Measurements from ENCODE around the gene CKS2.

CKS2 gene

DNA sequence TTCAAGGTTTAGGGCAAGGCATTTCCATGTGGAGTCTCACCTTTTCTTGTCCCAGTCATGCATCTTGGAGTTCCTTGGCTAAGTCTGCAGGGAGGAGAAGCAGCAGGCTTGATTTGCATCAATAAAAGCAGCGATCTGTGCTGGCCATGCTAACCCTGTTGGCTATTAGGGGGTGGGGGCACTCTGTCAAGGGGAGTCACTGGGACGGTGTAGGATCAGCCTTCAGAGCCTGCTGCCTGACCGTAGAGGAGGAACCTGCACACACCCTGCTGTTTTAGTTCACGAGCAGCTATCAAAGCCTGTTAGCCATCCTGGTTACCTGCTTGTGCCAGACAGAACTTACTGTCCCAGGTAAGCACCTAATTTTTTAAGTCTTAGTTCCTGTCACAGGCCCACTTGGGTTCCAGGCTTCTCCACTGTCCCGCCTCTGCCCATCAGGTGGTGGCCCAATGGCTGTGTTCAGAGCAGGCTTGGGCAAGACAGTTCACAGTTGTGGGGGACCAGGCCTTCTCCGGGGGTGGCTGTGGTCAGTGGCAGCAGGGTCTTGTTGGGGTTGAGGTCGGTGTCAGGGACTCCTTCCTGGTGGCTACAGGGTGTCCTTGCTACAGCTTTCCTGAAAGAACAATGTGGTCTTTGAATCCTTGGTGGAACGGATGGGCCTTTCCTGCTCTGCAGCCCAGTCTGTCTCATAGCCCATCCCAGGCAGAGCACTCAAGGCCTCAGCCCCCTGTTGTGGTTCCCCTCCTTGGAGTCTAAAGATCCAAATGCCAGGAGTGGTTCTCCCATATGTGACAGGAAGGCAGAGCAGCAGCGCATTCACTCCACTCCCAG, 51.0 kb downstream of the CKS2 start:
- Mint-ChIP-seq H3K4me3 (no peak overlapping the region), H3K9me3 (no peaks in the 10 kb centered on the region), H3K36me3 (ENCODE audit: low read depth) (peaks cover 44% of the 10 kb centered on the region), H3K27ac (no peak overlapping the region), H3K27me3 (ENCODE audit: low read depth) (no peaks in the 10 kb centered on the region), H3K4me1 (no peaks in the 10 kb centered on the region)
- TF ChIP-seq, protein P1, sequence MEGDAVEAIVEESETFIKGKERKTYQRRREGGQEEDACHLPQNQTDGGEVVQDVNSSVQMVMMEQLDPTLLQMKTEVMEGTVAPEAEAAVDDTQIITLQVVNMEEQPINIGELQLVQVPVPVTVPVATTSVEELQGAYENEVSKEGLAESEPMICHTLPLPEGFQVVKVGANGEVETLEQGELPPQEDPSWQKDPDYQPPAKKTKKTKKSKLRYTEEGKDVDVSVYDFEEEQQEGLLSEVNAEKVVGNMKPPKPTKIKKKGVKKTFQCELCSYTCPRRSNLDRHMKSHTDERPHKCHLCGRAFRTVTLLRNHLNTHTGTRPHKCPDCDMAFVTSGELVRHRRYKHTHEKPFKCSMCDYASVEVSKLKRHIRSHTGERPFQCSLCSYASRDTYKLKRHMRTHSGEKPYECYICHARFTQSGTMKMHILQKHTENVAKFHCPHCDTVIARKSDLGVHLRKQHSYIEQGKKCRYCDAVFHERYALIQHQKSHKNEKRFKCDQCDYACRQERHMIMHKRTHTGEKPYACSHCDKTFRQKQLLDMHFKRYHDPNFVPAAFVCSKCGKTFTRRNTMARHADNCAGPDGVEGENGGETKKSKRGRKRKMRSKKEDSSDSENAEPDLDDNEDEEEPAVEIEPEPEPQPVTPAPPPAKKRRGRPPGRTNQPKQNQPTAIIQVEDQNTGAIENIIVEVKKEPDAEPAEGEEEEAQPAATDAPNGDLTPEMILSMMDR (IDR thresholded peaks at IDR 0.05; ENCODE audit: unreplicated experiment in 3 of 3) = no peak

DNA sequence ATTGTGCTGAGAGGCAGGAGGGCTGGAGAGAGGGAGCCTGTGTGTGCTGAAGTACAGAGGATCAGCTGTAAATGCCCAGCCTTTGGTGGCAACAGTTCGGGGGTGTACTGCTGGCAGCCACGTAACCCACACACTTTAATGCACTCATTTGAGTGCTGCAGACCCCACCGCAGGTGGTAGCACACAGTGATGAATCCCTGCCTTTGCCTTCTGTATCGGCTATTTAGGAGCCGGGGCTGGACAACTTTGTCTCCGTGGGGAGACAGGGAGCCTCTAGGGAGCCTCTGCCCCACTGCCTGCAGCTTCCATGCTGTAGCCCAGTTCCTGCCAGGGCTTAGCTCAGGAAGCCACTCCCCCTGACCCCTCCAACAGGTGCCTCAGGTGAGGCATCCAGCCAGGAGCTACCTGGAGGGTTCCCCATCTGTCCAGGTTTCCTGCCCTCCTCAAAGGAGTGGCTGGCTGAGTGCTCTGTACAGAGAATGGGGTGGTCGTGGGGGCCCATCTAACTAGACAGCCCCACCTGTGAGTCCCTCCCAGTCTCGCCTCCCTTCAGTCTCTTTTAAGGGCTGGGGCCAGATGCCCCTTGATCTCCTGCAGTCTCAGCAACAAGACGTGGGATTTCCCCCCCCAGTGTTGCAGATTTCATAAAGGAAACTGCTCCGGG, 51.8 kb downstream of the CKS2 start:
- no peak overlapping the region for H3K4me3 Mint-ChIP-seq
- H3K9me3 Mint-ChIP-seq = no peaks in the 10 kb centered on the region
- TF ChIP-seq, protein P1 (IDR thresholded peaks at IDR 0.05; ENCODE audit: unreplicated experiment in 3 of 3) = no peak
- H3K36me3 Mint-ChIP-seq (ENCODE audit: low read depth) = peaks cover 37% of the 10 kb centered on the region
- H3K4me1 Mint-ChIP-seq = no peaks in the 10 kb centered on the region
- H3K27ac Mint-ChIP-seq = no peak overlapping the region
- no peaks in the 10 kb centered on the region for H3K27me3 Mint-ChIP-seq (ENCODE audit: low read depth)

DNA sequence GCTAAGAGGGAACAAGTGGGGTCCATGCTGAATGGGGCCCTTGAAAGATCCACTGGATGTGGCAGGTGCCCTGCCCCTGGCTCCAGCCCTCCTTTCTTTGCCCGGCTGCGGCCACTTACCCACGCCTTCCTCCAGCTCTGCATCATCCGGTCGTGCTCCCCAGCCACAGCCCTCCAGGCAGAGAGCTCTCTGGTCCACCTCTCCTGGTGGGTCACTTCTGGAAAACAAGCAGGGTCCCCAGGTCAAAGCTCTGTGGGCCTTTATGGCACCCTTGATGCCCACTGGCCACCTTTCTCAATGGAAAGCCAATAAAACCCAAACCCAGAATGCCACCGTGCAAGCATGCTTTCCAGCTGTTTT, 52.3 kb downstream of the CKS2 start:
- Mint-ChIP-seq H3K4me1 (no peaks in the 10 kb centered on the region), H3K27me3 (ENCODE audit: low read depth) (no peaks in the 10 kb centered on the region), H3K4me3 (no peak overlapping the region), H3K27ac (no peak overlapping the region), H3K36me3 (ENCODE audit: low read depth) (peaks cover 34% of the 10 kb centered on the region), H3K9me3 (no peaks in the 10 kb centered on the region)
- TF ChIP-seq, protein P1 (IDR thresholded peaks at IDR 0.05; ENCODE audit: unreplicated experiment in 3 of 3) = no peak

DNA sequence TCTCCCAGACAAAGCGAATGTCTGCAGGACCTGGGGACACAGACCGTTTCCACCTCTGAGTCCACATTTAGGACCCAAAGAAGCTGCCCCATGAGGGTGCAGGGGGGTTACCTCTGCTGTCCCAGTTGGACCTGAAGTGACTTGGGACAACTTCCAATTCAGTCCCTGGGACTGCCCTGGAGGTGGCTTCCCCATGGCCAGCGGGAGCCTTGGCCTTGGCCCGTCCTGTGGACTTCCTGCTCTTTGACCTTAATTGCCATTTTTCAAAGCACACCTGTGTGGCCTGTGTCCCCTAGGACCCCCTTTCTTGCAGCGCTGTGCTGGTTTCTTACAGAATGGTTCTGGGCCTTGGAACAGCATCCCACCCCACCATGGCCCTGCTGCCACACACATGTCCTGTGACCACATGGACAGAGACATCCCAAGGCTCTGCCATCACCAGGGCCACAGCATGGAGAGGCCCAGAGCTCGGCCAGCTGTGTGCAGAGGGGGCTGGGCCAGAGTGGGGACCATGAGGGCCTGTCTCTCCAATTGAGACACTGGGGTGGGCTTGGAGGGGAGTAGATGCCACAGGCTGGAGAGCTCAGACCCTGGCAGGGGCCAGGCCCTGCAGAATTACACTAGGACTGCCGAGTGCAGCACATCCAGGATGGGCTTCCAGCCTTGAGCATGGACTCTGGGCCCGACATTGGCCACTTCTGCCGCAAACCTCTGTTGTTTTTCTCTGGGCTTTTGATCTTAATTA, 53.1 kb downstream of the CKS2 start:
- H3K36me3 Mint-ChIP-seq (ENCODE audit: low read depth) = peaks cover 27% of the 10 kb centered on the region
- no peak overlapping the region for H3K4me3 Mint-ChIP-seq
- no peaks in the 10 kb centered on the region for H3K9me3 Mint-ChIP-seq
- no peak overlapping the region for H3K27ac Mint-ChIP-seq
- TF ChIP-seq, protein P1 (IDR thresholded peaks at IDR 0.05; ENCODE audit: unreplicated experiment in 3 of 3) = no peak
- no peaks in the 10 kb centered on the region for H3K4me1 Mint-ChIP-seq
- H3K27me3 Mint-ChIP-seq (ENCODE audit: low read depth) = no peaks in the 10 kb centered on the region

DNA sequence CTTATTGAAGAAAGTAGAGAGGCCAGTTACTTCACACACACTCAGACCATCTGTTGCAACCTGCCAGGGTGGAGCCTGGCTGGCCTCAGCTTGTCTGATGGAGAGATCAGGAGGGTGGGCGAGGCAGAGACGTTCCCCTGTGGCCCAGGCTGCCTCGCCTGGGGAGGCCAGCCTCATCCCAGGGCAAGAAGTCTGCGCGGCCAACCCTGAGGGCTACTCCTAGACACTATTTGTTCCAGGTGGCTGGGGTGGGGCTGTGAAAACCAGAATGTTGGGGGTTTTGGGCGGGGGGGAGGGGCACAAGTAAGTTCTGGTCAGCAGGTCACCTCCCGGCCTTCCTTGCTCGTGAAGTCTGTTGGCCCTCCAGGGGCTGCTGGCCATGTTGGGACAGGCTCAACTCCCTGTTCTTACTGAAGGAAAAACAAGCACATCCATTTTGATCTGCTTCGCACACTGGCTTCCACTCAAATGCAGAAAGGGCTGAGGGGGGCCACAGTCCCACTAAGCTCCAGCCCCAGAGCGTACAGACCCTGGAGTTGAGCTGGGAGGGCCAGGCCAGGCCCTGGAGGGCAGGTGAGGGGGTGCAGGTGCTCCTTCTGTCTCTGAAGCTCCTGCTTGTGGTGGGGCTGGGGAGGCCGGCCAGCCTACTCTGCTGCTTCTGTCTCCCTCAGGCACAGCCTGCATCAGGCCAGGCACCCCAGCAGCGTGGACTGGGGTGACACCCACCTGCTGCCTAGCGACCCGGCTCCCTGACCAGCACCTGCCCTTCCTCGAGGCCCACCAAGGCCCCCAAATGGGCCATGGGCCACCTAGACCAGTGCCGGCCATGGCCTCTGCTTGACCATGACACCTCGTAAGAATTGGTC, 53.9 kb downstream of the CKS2 start:
- no peaks in the 10 kb centered on the region for H3K4me1 Mint-ChIP-seq
- H3K27ac Mint-ChIP-seq = no peak overlapping the region
- no peaks in the 10 kb centered on the region for H3K27me3 Mint-ChIP-seq (ENCODE audit: low read depth)
- H3K9me3 Mint-ChIP-seq = no peaks in the 10 kb centered on the region
- no peak overlapping the region for H3K4me3 Mint-ChIP-seq
- H3K36me3 Mint-ChIP-seq (ENCODE audit: low read depth) = peaks cover 20% of the 10 kb centered on the region
- TF ChIP-seq, protein P1 (IDR thresholded peaks at IDR 0.05; ENCODE audit: unreplicated experiment in 3 of 3) = no peak
